Tibial nerve (tissue), 4 donors: ENCODE results near the gene XCR1.

Source experiments
- EP300 ChIP-seq, 2 donors: sonication (generic); formaldehyde crosslinking; IDR thresholded peaks; one replicate each; pipeline ENCODE4 v1.6.1; 2017; ENCODE audit warnings: antibody characterized with exemption in 2 of 2, mild to moderate bottlenecking in 1 of 2
- TF ChIP-seq, protein P1 (sequence below), 5 experiments: fragments of 200-600 bp in 3 of 5; fragments of 450-650 bp in 2 of 5; sonication (generic) in 3 of 5; IDR thresholded peaks; one replicate each; pipeline ENCODE4 v1.5.1; 2016 to 2019; ENCODE audit warnings: antibody characterized with exemption in 5 of 5, mild to moderate bottlenecking in 3 of 5, moderate library complexity in 2 of 5

GRCh38 chr3:46059432-46059831, 32.1 kb upstream of the XCR1 start:
- peak in 1 of 2 donors; percentile 69 for TF ChIP-seq EP300 (IDR thresholded peaks at IDR 0.05)
- TF ChIP-seq, protein P1, sequence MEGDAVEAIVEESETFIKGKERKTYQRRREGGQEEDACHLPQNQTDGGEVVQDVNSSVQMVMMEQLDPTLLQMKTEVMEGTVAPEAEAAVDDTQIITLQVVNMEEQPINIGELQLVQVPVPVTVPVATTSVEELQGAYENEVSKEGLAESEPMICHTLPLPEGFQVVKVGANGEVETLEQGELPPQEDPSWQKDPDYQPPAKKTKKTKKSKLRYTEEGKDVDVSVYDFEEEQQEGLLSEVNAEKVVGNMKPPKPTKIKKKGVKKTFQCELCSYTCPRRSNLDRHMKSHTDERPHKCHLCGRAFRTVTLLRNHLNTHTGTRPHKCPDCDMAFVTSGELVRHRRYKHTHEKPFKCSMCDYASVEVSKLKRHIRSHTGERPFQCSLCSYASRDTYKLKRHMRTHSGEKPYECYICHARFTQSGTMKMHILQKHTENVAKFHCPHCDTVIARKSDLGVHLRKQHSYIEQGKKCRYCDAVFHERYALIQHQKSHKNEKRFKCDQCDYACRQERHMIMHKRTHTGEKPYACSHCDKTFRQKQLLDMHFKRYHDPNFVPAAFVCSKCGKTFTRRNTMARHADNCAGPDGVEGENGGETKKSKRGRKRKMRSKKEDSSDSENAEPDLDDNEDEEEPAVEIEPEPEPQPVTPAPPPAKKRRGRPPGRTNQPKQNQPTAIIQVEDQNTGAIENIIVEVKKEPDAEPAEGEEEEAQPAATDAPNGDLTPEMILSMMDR (IDR thresholded peaks at IDR 0.05) = no peak
